ENCODE data around the gene PRKAG3.
"Not testable (repeated sequence)": the region's sequence is repeated elsewhere in the genome, so short reads cannot be mapped to it uniquely, and the experiment has no call there.

Gene PRKAG3

GRCh38 chr2:218781691-218782527 lies 49.7 kb downstream of the PRKAG3 start, which contains the start of gene CYP27A1:
Gene CYP27A1, plus strand, starts transcription at chr2:218782147. Its CDS starts 36 bp downstream, at chr2:218782183.
- Histone ChIP-seq H3K4me1 (ENCODE audit: control insufficient read depth, insufficient read depth, low read length, poor library complexity, severe bottlenecking) (no peaks in the 10 kb centered on the region), H3K4me3 (ENCODE audit: extremely low read depth, insufficient read depth, low read length, poor library complexity, severe bottlenecking) (peak within 1 kb of the TSS; percentile 56), H3K9me3 (ENCODE audit: control insufficient read depth, low read length) (peaks cover 5% of the 10 kb centered on the region), H3K36me3 (ENCODE audit: control insufficient read depth, insufficient read depth, low read length) (peaks cover 4% of the 10 kb centered on the region), H3K27ac (ENCODE audit: low read depth, low read length, severe bottlenecking) (peak within 1 kb of the TSS; percentile 59)
- WGBS, 2 experiments (ENCODE audit: insufficient coverage in 2 of 2), result 2 to 4% methylated on average over 59 to 72 of the region's 76 CpGs

GRCh38 chr2:218780851-218781690 lies 50.5 kb downstream of the PRKAG3 start:
- Histone ChIP-seq H3K36me3 (ENCODE audit: control insufficient read depth, insufficient read depth, low read length) (peaks cover 5% of the 10 kb centered on the region), H3K27ac (ENCODE audit: low read depth, low read length, severe bottlenecking) (peak overlapping the region; percentile 59), H3K9me3 (ENCODE audit: control insufficient read depth, low read length) (peaks cover 9% of the 10 kb centered on the region), H3K4me3 (ENCODE audit: extremely low read depth, insufficient read depth, low read length, poor library complexity, severe bottlenecking) (peak overlapping the region; percentile 56), H3K4me1 (ENCODE audit: control insufficient read depth, insufficient read depth, low read length, poor library complexity, severe bottlenecking) (no peaks in the 10 kb centered on the region)
- WGBS, 2 experiments (ENCODE audit: insufficient coverage in 2 of 2), result 72 to 75% methylated on average over 3 to 4 of the region's 15 CpGs

GRCh38 chr2:218780046-218780445 lies 51.6 kb downstream of the PRKAG3 start:
- H3K36me3 ChIP-seq (ENCODE audit: control insufficient read depth, insufficient read depth, low read length), result peaks cover 5% of the 10 kb centered on the region
- no peaks in the 10 kb centered on the region for H3K4me1 ChIP-seq (ENCODE audit: control insufficient read depth, insufficient read depth, low read length, poor library complexity, severe bottlenecking)
- WGBS, 2 experiments (ENCODE audit: insufficient coverage in 2 of 2), result 100% methylated on average over 1 of the region's 2 CpGs; no CpG with 5 or more reads in 1 of the 2 experiments
- no peak overlapping the region for H3K4me3 ChIP-seq (ENCODE audit: extremely low read depth, insufficient read depth, low read length, poor library complexity, severe bottlenecking)
- H3K9me3 ChIP-seq (ENCODE audit: control insufficient read depth, low read length), result peaks cover 10% of the 10 kb centered on the region
- no peak overlapping the region for H3K27ac ChIP-seq (ENCODE audit: low read depth, low read length, severe bottlenecking)

GRCh38 chr2:218777276-218777990 lies 54.2 kb downstream of the PRKAG3 start:
- 91 to 100% methylated on average over 2 to 6 of the region's 9 CpGs for WGBS, 2 experiments (ENCODE audit: insufficient coverage in 2 of 2)
- H3K27ac ChIP-seq (ENCODE audit: low read depth, low read length, severe bottlenecking), result no peak overlapping the region

GRCh38 chr2:218776488-218776887 lies 55.1 kb downstream of the PRKAG3 start:
- Histone ChIP-seq H3K9me3 (ENCODE audit: control insufficient read depth, low read length) (peaks cover 10% of the 10 kb centered on the region), H3K27ac (ENCODE audit: low read depth, low read length, severe bottlenecking) (no peak overlapping the region), H3K4me3 (ENCODE audit: extremely low read depth, insufficient read depth, low read length, poor library complexity, severe bottlenecking) (no peak overlapping the region), H3K4me1 (ENCODE audit: control insufficient read depth, insufficient read depth, low read length, poor library complexity, severe bottlenecking) (no peaks in the 10 kb centered on the region), H3K36me3 (ENCODE audit: control insufficient read depth, insufficient read depth, low read length) (peaks cover 13% of the 10 kb centered on the region)
- 100% methylated on average over 1 of the region's 1 CpG; no CpG with 5 or more reads in 1 of the 2 experiments for WGBS, 2 experiments (ENCODE audit: insufficient coverage in 2 of 2)

More at GRCh38 chr2:218777276-218777990, 54.2 kb downstream of the PRKAG3 start:
- Histone ChIP-seq H3K4me1 (ENCODE audit: control insufficient read depth, insufficient read depth, low read length, poor library complexity, severe bottlenecking) (no peaks in the 10 kb centered on the region), H3K36me3 (ENCODE audit: control insufficient read depth, insufficient read depth, low read length) (peaks cover 13% of the 10 kb centered on the region), H3K9me3 (ENCODE audit: control insufficient read depth, low read length) (peaks cover 10% of the 10 kb centered on the region), H3K4me3 (ENCODE audit: extremely low read depth, insufficient read depth, low read length, poor library complexity, severe bottlenecking) (no peak overlapping the region)

- Histone ChIP-seq H3K4me3 (ENCODE audit: extremely low read depth, insufficient read depth, low read length, poor library complexity, severe bottlenecking) (no peak overlapping the region), H3K4me1 (ENCODE audit: control insufficient read depth, insufficient read depth, low read length, poor library complexity, severe bottlenecking) (no peaks in the 10 kb centered on the region), H3K9me3 (ENCODE audit: control insufficient read depth, low read length) (peaks cover 10% of the 10 kb centered on the region), H3K27ac (ENCODE audit: low read depth, low read length, severe bottlenecking) (no peak overlapping the region), H3K36me3 (ENCODE audit: control insufficient read depth, insufficient read depth, low read length) (peaks cover 13% of the 10 kb centered on the region)
- WGBS, 2 experiments (ENCODE audit: insufficient coverage in 2 of 2), result 100% methylated on average over 1 of the region's 2 CpGs; no CpG with 5 or more reads in 1 of the 2 experiments
Observed at GRCh38 chr2:218773881-218774280, 57.7 kb downstream of the PRKAG3 start.

GRCh38 chr2:218772759-218773158 lies 58.8 kb downstream of the PRKAG3 start:
- WGBS, 2 experiments (ENCODE audit: insufficient coverage in 2 of 2), result 96 to 100% methylated on average over 5 of the region's 5 CpGs
- not testable (repeated sequence) for H3K4me3 ChIP-seq (ENCODE audit: extremely low read depth, insufficient read depth, low read length, poor library complexity, severe bottlenecking); H3K9me3 ChIP-seq (ENCODE audit: control insufficient read depth, low read length); H3K4me1 ChIP-seq (ENCODE audit: control insufficient read depth, insufficient read depth, low read length, poor library complexity, severe bottlenecking); H3K27ac ChIP-seq (ENCODE audit: low read depth, low read length, severe bottlenecking)
- peaks cover 13% of the 10 kb centered on the region for H3K36me3 ChIP-seq (ENCODE audit: control insufficient read depth, insufficient read depth, low read length)

All from mesodermal cell (in vitro differentiated cells).